Panc1 (cell line): Measurements from ENCODE around the gene SMAD3. TPM values are rescaled to one million over a fixed set of nuclear protein-coding genes. Genes with fewer than 3 reads are reported as not detected.

Experiments
- ATAC-seq: fragments of 200-7000 bp; cut with Tn5 transposase; 2 replicates; pipeline ENCODE4 v1.9.1; 2020; ENCODE audit warnings: mild to moderate bottlenecking, moderate library complexity
- BruUV-seq: library from RNA; stranded (reverse); fragments of 400-500 nt; replicated peaks from 2 replicates; lab custom pipeline; 2021; lab: Mats Ljungman, UMichigan
- CTCF ChIA-PET: fragments of 300-600 bp; sonication (Branson Sonifier 250); formaldehyde crosslinking; loops from one replicate; lab custom pipeline; 2022; ENCODE audit warnings: antibody characterized with exemption; lab: Charles Lee
- POLR2A ChIA-PET: fragments of 300-600 bp; sonication (Branson Sonifier 250); formaldehyde crosslinking; loops from one replicate; lab custom pipeline; 2022; ENCODE audit warnings: antibody characterized with exemption; lab: Charles Lee
- DNase-seq: peaks from one replicate; pipeline ENCODE4 v3.0.0-alpha.2; 2010; ENCODE audit warnings: low read depth, low spot score
- H3K27ac ChIP-seq: 2 replicates; pipeline ENCODE4 v1.5.1; 2011; ENCODE audit warnings: mild to moderate bottlenecking, low read length, inconsistent platforms
- H3K27me3 ChIP-seq: fragments of 200-500 bp; sonication (Bioruptor generic); 2 replicates; pipeline ENCODE4 v1.6.0; 2014; ENCODE audit warnings: low read length, inconsistent platforms; ENCODE audit not compliant: control insufficient read depth, insufficient read depth
- H3K36me3 ChIP-seq: fragments of 200-500 bp; sonication (Bioruptor generic); 2 replicates; pipeline ENCODE4 v1.5.1; 2014; ENCODE audit warnings: inconsistent platforms, mild to moderate bottlenecking, low read length, moderate library complexity; ENCODE audit not compliant: control insufficient read depth, insufficient read depth
- H3K4me1 ChIP-seq: 2 replicates; pipeline ENCODE4 v1.5.1; 2011; ENCODE audit warnings: inconsistent platforms, mild to moderate bottlenecking, low read length, moderate library complexity; ENCODE audit not compliant: control insufficient read depth, insufficient read depth
- H3K4me3 ChIP-seq, 2 experiments: 2 replicates each; pipeline ENCODE4 v1.5.1; 2011 to 2012; ENCODE audit warnings: low read depth in 2 of 2, low read length in 2 of 2, mild to moderate bottlenecking in 2 of 2, inconsistent platforms in 1 of 2, moderate library complexity in 1 of 2
- H3K9me3 ChIP-seq: fragments of 200-500 bp; sonication (Bioruptor generic); 2 replicates; pipeline ENCODE4 v1.5.1; 2014; ENCODE audit warnings: low read depth, mild to moderate bottlenecking, inconsistent platforms, low read length, moderate library complexity; ENCODE audit not compliant: control insufficient read depth, insufficient read depth
- CTCF ChIP-seq: fragments of 450-650 bp; IDR thresholded peaks from 2 replicates; pipeline ENCODE4 v1.5.1; 2017; ENCODE audit warnings: mild to moderate bottlenecking
- POLR2AphosphoS5 ChIP-seq: IDR thresholded peaks from 2 replicates; pipeline ENCODE4 v1.6.1; 2012; ENCODE audit warnings: mild to moderate bottlenecking, low read depth, low read length, moderate library complexity
- REST ChIP-seq, 2 experiments: IDR thresholded peaks; 2 replicates each; pipeline ENCODE4 v1.6.1; 2011 to 2012; ENCODE audit warnings: low read depth in 2 of 2, control low read depth in 1 of 2, low read length in 1 of 2, mild to moderate bottlenecking in 1 of 2, moderate library complexity in 1 of 2; ENCODE audit not compliant: insufficient read depth in 1 of 2
- SIN3A ChIP-seq: IDR thresholded peaks from 2 replicates; pipeline ENCODE4 v1.6.1; 2012; ENCODE audit warnings: low read depth, mild to moderate bottlenecking, low read length, moderate library complexity, borderline replicate concordance; ENCODE audit not compliant: insufficient read depth
- TCF7L2 ChIP-seq: IDR thresholded peaks from 2 replicates; pipeline ENCODE4 v1.6.1; 2011; ENCODE audit warnings: mild to moderate bottlenecking, low read depth, low read length, inconsistent platforms
- in situ Hi-C: cut with HindIII; loops from 2 replicates; pipeline ENCODE4 v1.10.0; 2016; ENCODE audit warnings: low sequenced_read_pairs, low pct_unique_long_range_greater_than_20kb
- intact Hi-C: fragments of 100-400 bp; cut with micrococcal nuclease; formaldehyde crosslinking; loops from one replicate; pipeline ENCODE4 v1.10.0; 2022; ENCODE audit not compliant: unreplicated experiment
- total RNA-seq: library from RNA; stranded (reverse); gene quantifications from one replicate; pipeline ENCODE4 v1.2.1, GENCODE V29; 2021; ENCODE audit not compliant: unreplicated experiment

SMAD3 gene
- total RNA-seq, 1 experiment from 2014 or later, result 394 TPM

DNA sequence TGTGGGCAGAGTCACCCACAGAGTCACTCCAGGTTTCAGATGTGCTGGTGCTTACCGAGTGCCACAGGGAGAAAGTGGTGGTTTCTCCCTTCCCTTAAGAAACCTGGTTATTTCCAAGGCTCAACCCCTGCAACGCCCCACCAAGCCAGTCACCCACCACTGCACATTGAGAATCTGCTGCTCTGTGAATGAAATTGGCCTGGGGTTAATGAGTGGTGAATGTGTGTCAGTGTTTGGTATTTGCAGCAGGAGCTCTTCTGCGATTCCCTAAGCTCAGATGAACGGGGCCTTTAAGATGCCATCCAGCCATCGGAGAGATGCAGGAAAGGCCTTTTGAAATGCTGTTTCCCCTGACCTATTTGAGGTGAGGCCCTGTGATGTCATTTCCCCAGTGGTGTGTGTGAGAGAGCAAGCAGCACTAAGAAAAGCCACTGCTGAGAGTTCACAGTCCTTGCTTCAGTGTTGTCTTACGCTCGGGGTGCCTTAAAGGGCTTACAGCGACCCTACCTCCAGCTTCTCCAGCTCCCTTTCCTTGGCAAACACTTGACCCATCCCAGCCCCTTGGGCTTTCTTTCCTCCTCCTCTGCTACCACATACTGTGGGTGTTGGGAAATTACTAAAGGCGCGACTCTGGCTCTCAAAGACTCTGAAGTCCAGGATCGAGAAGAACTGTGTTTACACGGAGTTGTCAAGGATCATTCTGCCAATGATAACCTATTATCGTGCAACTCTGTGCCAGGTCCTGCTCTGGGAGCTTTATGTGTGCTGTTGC lies 68.9 kb downstream of the SMAD3 start:
- in situ Hi-C loops (no loop called here), intact Hi-C loops (no loop called here)
- Histone ChIP-seq H3K4me3 (peak overlapping the region in 1 of 2 experiments; percentile 14; a peak in 1 of 4 replicates), H3K4me1 (peaks cover 99% of the 10 kb centered on the region), H3K27ac (peak overlapping the region; percentile 100), H3K27me3 (no peaks in the 10 kb centered on the region), H3K36me3 (peaks cover 10% of the 10 kb centered on the region; the same call in 1 of the 2 replicates), H3K9me3 (no peaks in the 10 kb centered on the region)
- ChIA-PET CTCF (no interaction called here), POLR2A (interaction anchor here (0.6 to 1.0 kb wide), 2 partner anchors 9 to 47 kb away, joined by 3 read pairs; no protein-coding TSS in a partner anchor)
- TF ChIP-seq SIN3A (no peak), TCF7L2 (peak; percentile 51), REST (IDR thresholded peaks at IDR 0.05; ENCODE audit: insufficient read depth in 1 of 2, low read depth in 2 of 2, low read length in 1 of 2) (no peak), POLR2AphosphoS5 (peak; percentile 5; the same call in 1 of the 2 replicates), CTCF (no peak)
- no peak for DNase-seq
- no TSS peak for BruUV-seq
- ATAC-seq, result peak; percentile 37

DNA sequence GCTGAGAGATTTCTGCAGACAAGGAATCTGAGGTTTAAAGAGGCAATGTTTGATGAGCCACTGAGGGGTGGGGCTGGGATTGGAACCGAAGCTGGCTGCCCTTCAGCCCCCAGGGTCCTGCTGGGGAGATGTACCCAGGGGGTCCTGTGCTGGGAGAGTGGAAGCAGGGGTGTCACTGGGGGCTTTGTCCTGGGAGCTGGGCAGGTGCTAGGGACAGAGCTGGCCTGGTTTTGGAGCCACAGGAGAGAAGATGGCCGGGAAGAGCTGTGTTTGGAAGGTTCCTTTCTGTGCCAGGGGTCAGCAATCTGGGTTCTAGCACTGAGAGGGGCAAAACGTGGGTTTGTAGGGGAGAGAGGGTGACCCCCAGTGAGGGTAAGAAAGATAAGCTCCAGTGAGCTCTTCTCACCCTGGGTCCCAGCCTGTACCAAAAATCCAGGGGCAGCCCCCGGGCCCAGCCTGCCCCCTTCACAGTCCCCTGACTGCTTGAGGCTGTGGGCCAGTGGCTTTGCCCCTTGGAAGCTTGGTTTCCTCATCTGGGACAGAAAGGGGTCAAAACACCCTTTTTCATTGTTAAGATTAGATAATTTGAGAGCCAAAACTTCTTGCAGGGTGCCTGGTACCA lies 69.6 kb downstream of the SMAD3 start:
- ChIA-PET CTCF (no interaction called here), POLR2A (interaction anchor here (0.6 to 1.0 kb wide), 3 partner anchors 11 to 15 kb away, joined by 3 read pairs; no protein-coding TSS in a partner anchor)
- Histone ChIP-seq H3K4me3 (peak overlapping the region in 1 of 2 experiments; percentile 14; a peak in 1 of 4 replicates), H3K27ac (peak overlapping the region; percentile 100), H3K4me1 (peaks cover 99% of the 10 kb centered on the region), H3K27me3 (no peaks in the 10 kb centered on the region), H3K36me3 (peaks cover 5% of the 10 kb centered on the region; the same call in 1 of the 2 replicates), H3K9me3 (no peaks in the 10 kb centered on the region)
- ATAC-seq (peak; percentile 1; the same call in 1 of the 2 replicates), DNase-seq (no peak)
- in situ Hi-C loops (no loop called here), intact Hi-C loops (no loop called here)
- TF ChIP-seq SIN3A (no peak), POLR2AphosphoS5 (peak; percentile 6; the same call in 1 of the 2 replicates)
- BruUV-seq, result no TSS peak
